ENCODE results near the gene B3GNT4. TPM values are rescaled to one million over a fixed set of nuclear protein-coding genes. Genes with fewer than 3 reads are reported as not detected.

B3GNT4 gene
- total and polyA plus RNA-seq, 2 of the 8 experiments (the other 6 are each of a cell fraction or from before 2014, with no cell fraction given) = 1.1 to 1.4 TPM

GRCh38 chr12:122250047-122250446 is 46.5 kb downstream of the B3GNT4 start:
- Histone ChIP-seq H3K56ac (replicated peaks; ENCODE audit: insufficient read length, low read depth, low read length) (no peak overlapping the region), H2BK120ac (replicated peaks; ENCODE audit: low read depth, low read length) (no peak overlapping the region), H2BK12ac (ENCODE audit: low read depth, low read length) (no peak overlapping the region), H4K8ac (ENCODE audit: extremely low read depth, insufficient read depth, low read length) (no peak overlapping the region), H2AFZ (ENCODE audit: low read length) (no peak overlapping the region), H4K5ac (ENCODE audit: insufficient read length, low read depth, low read length) (no peak overlapping the region), H3K4me1 (replicated peaks in 1 of 4; ENCODE audit: control insufficient read depth in 3 of 4, insufficient read depth in 4 of 4, low read length in 3 of 4) (no peaks in the 10 kb centered on the region), H2BK15ac (ENCODE audit: low read length) (no peak overlapping the region), H3K4ac (replicated peaks; ENCODE audit: insufficient read length, low read depth, low read length) (no peak overlapping the region), H4K20me1 (replicated peaks in 1 of 2; ENCODE audit: control insufficient read depth in 1 of 2, insufficient read depth in 2 of 2, low read length in 2 of 2) (peaks cover 0 to 3% of the 10 kb centered on the region in 2 experiments), H3K79me2 (ENCODE audit: control insufficient read depth in 1 of 2, insufficient read depth in 2 of 2, low read length in 2 of 2) (no peaks in the 10 kb centered on the region; a peak in 1 of 4 replicates), H3K23ac (ENCODE audit: insufficient read length) (no peak overlapping the region), H3K9ac (replicated peaks in 1 of 4; ENCODE audit: extremely low read depth in 1 of 4, low read depth in 3 of 4, low read length in 3 of 4) (no peak overlapping the region), H3K23me2 (ENCODE audit: low read depth, low read length) (no peaks in the 10 kb centered on the region), H3K36me3 (ENCODE audit: control insufficient read depth in 2 of 4, insufficient read depth in 4 of 4, low read length in 3 of 4) (peaks cover 0 to 11% (median 1%) of the 10 kb centered on the region in 4 experiments; a peak in 4 of 8 replicates), H3K4me2 (ENCODE audit: insufficient read depth in 1 of 2, low read depth in 2 of 2, low read length in 2 of 2) (no peak overlapping the region), H2BK5ac (ENCODE audit: low read depth, low read length) (no peak overlapping the region), H3K27me3 (replicated peaks in 1 of 4; ENCODE audit: control insufficient read depth in 3 of 4, extremely low read depth in 1 of 4, insufficient read depth in 3 of 4, low read length in 3 of 4) (no peaks in the 10 kb centered on the region), H3K4me3 (ENCODE audit: extremely low read depth in 1 of 4, insufficient read depth in 2 of 4, low read depth in 3 of 4, low read length in 4 of 4) (no peak overlapping the region), H3K79me1 (ENCODE audit: low read depth, low read length) (no peaks in the 10 kb centered on the region), H3K27ac (ENCODE audit: low read depth, low read length) (no peak overlapping the region), H3K18ac (ENCODE audit: extremely low read depth, low read length) (no peak overlapping the region), H3K9me3 (ENCODE audit: insufficient read depth in 2 of 2, low read depth in 1 of 2, low read length in 1 of 2) (no peaks in the 10 kb centered on the region), H3K14ac (ENCODE audit: insufficient read length) (no peak overlapping the region), H4K91ac (replicated peaks; ENCODE audit: insufficient read length, low read length) (no peak overlapping the region), H2AK5ac (ENCODE audit: low read depth, low read length) (no peak overlapping the region), H2BK20ac (ENCODE audit: low read length) (no peak overlapping the region)
- WGBS, 2 experiments (ENCODE audit: extremely low coverage in 1 of 2, insufficient coverage in 1 of 2, insufficient read length in 1 of 2, insufficient replicate concordance in 2 of 2, low coverage in 1 of 2, low lambda C conversion rate in 2 of 2, missing lambda C conversion rate in 1 of 2) = 96% methylated on average over 6 of the region's 6 CpGs; no CpG with 5 or more reads in 1 of the 2 experiments
- no peak for FAIRE-seq
- ChIA-PET CTCF (ENCODE audit: partially characterized antibody) (interaction anchor here (1.4 kb wide), 1 partner anchor 57 kb away, joined by 4 read pairs; no protein-coding TSS in a partner anchor), POLR2A (ENCODE audit: partially characterized antibody) (interaction anchor here (1.1 to 1.6 kb wide), 6 partner anchors 8 to 24 kb away, joined by 3 to 6 read pairs (median 4); partner anchors contain the start of gene DIABLO)
- DNase-seq (ENCODE audit: low read depth in 1 of 2, low spot score in 2 of 2) = no peak
- no peak for TF ChIP-seq SAP30 (IDR thresholded peaks at IDR 0.05; ENCODE audit: insufficient read depth, insufficient replicate concordance, low read length)
- no peak for TF ChIP-seq SIX5 (IDR thresholded peaks at IDR 0.05; ENCODE audit: low read depth, low read length)
- TF ChIP-seq HDAC2 (IDR thresholded peaks at IDR 0.05; ENCODE audit: borderline replicate concordance in 1 of 2, low read depth in 2 of 2, low read length in 2 of 2) = no peak
- no peak for TF ChIP-seq RXRA (IDR thresholded peaks at IDR 0.05; ENCODE audit: insufficient read depth, low read depth, low read length)
- no peak for TF ChIP-seq ATF2 (IDR thresholded peaks at IDR 0.05; ENCODE audit: low read length)

Data from H1 (cell line).